HepG2 (cell line): ENCODE data around the gene FDXR. TPM values are rescaled to one million over a fixed set of nuclear protein-coding genes. Genes with fewer than 3 reads are reported as not detected.

Experiments used
- CBX5 ChIP-seq: sonication (generic); formaldehyde crosslinking; IDR thresholded peaks from 2 replicates; pipeline ENCODE4 v1.4.0; 2020; ENCODE audit warnings: missing genetic modification reagents, borderline replicate concordance
- MEIS2 ChIP-seq: sonication (generic); formaldehyde crosslinking; IDR thresholded peaks from 2 replicates; pipeline ENCODE4 v1.9.0; 2021; ENCODE audit warnings: mild to moderate bottlenecking, missing genetic modification reagents
- ZNF33B ChIP-seq: sonication (generic); formaldehyde crosslinking; IDR thresholded peaks from 2 replicates; pipeline ENCODE4 v1.5.1; 2020; ENCODE audit warnings: mild to moderate bottlenecking, missing genetic modification reagents
- ZNF746 ChIP-seq: sonication (generic); formaldehyde crosslinking; IDR thresholded peaks from 2 replicates; pipeline ENCODE4 v1.8.0; 2022; ENCODE audit warnings: mild to moderate bottlenecking, missing genetic modification reagents
- polyA plus RNA-seq, 8 experiments: library from polyadenylated mRNA; depleted of rRNA in 3 of 8; stranded (reverse) in 7 of 8; unstranded in 1 of 8; fragments of >200 nt; fragmentation: Illumina TruSeq in 4 of 8; extraction: Trizol in 4 of 8; gene quantifications; 2 replicates each; pipeline versions ENCODE4 v1.2.1 to v1.2.3, GENCODE V29; 2011 to 2016; ENCODE audit warnings: low read depth in 4 of 8, missing spikeins in 1 of 8, mixed read lengths in 1 of 8; ENCODE audit not compliant: insufficient read depth in 1 of 8
- total RNA-seq, 5 experiments: library from RNA; depleted of rRNA; stranded (reverse); fragments of >200 nt; fragmentation: Illumina TruSeq; extraction: Trizol; gene quantifications; 2 replicates each; pipeline ENCODE4 v1.2.3, GENCODE V29; 2016; ENCODE audit warnings: low read depth in 1 of 5
- TF ChIP-seq, protein P1 (sequence below): sonication (generic); formaldehyde crosslinking; IDR thresholded peaks from one replicate; pipeline ENCODE4 v1.5.1; 2020; ENCODE audit warnings: mild to moderate bottlenecking, missing genetic modification reagents; ENCODE audit errors: not compliant biosample characterization
- TF ChIP-seq, protein P2 (sequence below): sonication (generic); formaldehyde crosslinking; IDR thresholded peaks from 2 replicates; pipeline ENCODE4 v1.4.0; 2020; ENCODE audit warnings: missing genetic modification reagents, low read depth, mild to moderate bottlenecking, borderline replicate concordance
- TF ChIP-seq, protein P3 (sequence below): sonication (generic); formaldehyde crosslinking; IDR thresholded peaks from 2 replicates; pipeline ENCODE4 v1.5.1; 2020; ENCODE audit warnings: missing genetic modification reagents, mild to moderate bottlenecking, borderline replicate concordance
- TF ChIP-seq, protein P4 (sequence below): sonication (generic); formaldehyde crosslinking; IDR thresholded peaks from 2 replicates; pipeline ENCODE4 v1.5.1; 2020; ENCODE audit warnings: mild to moderate bottlenecking, missing genetic modification reagents, moderate library complexity
- TF ChIP-seq, protein P5 (sequence below): sonication (generic); formaldehyde crosslinking; IDR thresholded peaks from 2 replicates; pipeline ENCODE4 v1.5.0; 2020; ENCODE audit warnings: mild to moderate bottlenecking, missing genetic modification reagents, moderate library complexity
- TF ChIP-seq, protein P6 (sequence below): sonication (generic); formaldehyde crosslinking; IDR thresholded peaks from 2 replicates; pipeline ENCODE4 v1.8.1; 2023; ENCODE audit warnings: missing genetic modification reagents, mild to moderate bottlenecking, borderline replicate concordance

The FDXR gene
- total and polyA plus RNA-seq, 2 of the 13 experiments (the other 11 are each of a cell fraction or from before 2014, with no cell fraction given) = 23.4 to 116 TPM

DNA sequence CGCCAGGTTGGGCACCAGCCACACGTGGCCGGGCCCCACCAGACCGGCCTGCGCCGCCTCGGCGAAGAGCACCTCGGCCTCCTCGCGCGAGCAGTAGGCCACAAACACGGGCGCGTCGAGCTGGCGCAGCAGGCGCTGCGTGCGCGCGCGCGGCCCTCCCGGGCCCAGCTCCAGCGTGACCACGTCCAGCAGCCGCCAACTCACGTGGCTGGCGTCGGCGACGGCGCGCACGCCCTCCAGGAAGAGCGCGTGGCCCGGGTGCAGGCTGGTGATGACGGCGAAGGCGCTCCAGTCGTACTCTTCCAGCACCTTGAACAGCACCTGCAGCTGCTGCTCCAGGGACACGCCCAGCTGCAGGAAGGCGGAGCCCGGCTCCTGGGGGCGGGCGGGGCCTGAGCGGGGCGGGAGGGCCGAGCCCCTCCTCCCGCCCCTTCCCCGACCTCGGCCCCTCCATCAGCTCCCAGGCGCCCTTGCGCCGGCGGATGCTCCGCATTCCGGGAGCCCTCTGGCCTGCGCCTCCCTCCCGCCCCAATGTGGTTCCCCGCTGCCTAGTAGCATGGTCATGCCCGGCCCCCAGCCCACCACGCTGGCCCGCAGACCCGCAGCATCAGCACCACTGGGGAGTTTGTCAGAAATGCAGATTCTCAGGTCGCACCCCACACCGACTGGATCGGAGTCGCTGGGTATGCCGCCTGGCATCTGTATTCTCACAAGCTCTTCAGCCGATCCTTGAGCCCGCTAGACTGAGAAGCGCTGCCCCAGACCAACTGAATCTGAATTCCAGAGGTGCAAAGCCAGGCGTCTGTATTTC lies 20.4 kb downstream of the FDXR start (continued):
- TF ChIP-seq, protein P1, sequence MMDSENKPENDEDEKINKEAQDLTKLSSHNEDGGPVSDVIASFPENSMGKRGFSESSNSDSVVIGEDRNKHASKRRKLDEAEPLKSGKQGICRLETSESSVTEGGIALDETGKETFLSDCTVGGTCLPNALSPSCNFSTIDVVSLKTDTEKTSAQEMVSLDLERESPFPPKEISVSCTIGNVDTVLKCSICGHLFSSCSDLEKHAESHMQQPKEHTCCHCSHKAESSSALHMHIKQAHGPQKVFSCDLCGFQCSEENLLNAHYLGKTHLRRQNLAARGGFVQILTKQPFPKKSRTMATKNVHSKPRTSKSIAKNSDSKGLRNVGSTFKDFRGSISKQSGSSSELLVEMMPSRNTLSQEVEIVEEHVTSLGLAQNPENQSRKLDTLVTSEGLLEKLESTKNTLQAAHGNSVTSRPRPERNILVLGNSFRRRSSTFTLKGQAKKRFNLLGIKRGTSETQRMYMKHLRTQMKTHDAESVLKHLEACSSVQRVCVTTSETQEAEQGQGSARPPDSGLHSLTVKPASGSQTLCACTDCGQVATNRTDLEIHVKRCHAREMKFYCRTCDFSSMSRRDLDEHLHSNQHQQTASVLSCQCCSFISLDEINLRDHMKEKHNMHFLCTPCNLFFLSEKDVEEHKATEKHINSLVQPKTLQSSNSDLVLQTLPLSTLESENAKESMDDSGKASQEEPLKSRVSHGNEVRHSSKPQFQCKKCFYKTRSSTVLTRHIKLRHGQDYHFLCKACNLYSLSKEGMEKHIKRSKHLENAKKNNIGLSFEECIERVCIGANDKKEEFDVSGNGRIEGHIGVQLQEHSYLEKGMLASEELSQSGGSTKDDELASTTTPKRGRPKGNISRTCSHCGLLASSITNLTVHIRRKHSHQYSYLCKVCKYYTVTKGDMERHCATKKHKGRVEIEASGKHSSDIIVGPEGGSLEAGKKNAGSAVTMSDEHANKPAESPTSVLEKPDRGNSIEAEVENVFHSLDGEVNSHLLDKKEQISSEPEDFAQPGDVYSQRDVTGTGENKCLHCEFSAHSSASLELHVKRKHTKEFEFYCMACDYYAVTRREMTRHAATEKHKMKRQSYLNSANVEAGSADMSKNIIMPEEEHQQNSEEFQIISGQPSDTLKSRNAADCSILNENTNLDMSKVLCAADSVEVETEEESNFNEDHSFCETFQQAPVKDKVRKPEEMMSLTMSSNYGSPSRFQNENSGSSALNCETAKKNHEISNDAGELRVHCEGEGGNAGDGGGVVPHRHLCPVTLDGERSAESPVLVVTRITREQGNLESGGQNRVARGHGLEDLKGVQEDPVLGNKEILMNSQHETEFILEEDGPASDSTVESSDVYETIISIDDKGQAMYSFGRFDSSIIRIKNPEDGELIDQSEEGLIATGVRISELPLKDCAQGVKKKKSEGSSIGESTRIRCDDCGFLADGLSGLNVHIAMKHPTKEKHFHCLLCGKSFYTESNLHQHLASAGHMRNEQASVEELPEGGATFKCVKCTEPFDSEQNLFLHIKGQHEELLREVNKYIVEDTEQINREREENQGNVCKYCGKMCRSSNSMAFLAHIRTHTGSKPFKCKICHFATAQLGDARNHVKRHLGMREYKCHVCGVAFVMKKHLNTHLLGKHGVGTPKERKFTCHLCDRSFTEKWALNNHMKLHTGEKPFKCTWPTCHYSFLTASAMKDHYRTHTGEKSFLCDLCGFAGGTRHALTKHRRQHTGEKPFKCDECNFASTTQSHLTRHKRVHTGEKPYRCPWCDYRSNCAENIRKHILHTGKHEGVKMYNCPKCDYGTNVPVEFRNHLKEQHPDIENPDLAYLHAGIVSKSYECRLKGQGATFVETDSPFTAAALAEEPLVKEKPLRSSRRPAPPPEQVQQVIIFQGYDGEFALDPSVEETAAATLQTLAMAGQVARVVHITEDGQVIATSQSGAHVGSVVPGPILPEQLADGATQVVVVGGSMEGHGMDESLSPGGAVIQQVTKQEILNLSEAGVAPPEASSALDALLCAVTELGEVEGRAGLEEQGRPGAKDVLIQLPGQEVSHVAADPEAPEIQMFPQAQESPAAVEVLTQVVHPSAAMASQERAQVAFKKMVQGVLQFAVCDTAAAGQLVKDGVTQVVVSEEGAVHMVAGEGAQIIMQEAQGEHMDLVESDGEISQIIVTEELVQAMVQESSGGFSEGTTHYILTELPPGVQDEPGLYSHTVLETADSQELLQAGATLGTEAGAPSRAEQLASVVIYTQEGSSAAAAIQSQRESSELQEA (CRISPR knock-in tag) = peak; percentile 82
- TF ChIP-seq, protein P2, sequence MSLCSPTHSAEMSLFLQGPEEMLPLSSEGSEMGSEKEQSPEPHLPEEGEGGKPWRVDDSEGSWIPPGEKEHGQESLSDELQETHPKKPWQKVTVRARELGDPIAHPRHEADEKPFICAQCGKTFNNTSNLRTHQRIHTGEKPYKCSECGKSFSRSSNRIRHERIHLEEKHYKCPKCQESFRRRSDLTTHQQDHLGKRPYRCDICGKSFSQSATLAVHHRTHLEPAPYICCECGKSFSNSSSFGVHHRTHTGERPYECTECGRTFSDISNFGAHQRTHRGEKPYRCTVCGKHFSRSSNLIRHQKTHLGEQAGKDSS = 0 out of 2 replicates have a peak, but pooled peaks have one; percentile 14
- no peak for TF ChIP-seq MEIS2 (CRISPR knock-in tag)
- TF ChIP-seq, protein P3, sequence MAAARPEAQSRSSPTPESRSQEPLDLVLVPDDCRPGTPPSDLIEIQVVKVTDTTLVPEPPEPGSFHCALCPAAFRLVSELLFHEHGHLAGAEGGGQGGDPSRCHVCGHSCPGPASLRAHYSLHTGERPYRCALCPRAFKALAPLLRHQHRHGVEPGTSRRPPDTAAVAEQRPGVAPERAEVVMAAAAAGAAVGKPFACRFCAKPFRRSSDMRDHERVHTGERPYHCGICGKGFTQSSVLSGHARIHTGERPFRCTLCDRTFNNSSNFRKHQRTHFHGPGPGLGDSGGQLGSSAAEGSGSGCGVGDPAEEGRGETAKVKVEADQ (CRISPR knock-in tag) = peak; percentile 54; the same call in 1 of the 2 replicates
- TF ChIP-seq CBX5 (CRISPR knock-in tag) = 0 out of 2 replicates have a peak, but pooled peaks have one; percentile 9
- TF ChIP-seq ZNF33B (CRISPR knock-in tag) = 0 out of 2 replicates have a peak, but pooled peaks have one; percentile 37
- TF ChIP-seq, protein P4, sequence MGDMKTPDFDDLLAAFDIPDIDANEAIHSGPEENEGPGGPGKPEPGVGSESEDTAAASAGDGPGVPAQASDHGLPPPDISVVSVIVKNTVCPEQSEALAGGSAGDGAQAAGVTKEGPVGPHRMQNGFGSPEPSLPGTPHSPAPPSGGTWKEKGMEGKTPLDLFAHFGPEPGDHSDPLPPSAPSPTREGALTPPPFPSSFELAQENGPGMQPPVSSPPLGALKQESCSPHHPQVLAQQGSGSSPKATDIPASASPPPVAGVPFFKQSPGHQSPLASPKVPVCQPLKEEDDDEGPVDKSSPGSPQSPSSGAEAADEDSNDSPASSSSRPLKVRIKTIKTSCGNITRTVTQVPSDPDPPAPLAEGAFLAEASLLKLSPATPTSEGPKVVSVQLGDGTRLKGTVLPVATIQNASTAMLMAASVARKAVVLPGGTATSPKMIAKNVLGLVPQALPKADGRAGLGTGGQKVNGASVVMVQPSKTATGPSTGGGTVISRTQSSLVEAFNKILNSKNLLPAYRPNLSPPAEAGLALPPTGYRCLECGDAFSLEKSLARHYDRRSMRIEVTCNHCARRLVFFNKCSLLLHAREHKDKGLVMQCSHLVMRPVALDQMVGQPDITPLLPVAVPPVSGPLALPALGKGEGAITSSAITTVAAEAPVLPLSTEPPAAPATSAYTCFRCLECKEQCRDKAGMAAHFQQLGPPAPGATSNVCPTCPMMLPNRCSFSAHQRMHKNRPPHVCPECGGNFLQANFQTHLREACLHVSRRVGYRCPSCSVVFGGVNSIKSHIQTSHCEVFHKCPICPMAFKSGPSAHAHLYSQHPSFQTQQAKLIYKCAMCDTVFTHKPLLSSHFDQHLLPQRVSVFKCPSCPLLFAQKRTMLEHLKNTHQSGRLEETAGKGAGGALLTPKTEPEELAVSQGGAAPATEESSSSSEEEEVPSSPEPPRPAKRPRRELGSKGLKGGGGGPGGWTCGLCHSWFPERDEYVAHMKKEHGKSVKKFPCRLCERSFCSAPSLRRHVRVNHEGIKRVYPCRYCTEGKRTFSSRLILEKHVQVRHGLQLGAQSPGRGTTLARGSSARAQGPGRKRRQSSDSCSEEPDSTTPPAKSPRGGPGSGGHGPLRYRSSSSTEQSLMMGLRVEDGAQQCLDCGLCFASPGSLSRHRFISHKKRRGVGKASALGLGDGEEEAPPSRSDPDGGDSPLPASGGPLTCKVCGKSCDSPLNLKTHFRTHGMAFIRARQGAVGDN = peak; percentile 72
- TF ChIP-seq, protein P5, sequence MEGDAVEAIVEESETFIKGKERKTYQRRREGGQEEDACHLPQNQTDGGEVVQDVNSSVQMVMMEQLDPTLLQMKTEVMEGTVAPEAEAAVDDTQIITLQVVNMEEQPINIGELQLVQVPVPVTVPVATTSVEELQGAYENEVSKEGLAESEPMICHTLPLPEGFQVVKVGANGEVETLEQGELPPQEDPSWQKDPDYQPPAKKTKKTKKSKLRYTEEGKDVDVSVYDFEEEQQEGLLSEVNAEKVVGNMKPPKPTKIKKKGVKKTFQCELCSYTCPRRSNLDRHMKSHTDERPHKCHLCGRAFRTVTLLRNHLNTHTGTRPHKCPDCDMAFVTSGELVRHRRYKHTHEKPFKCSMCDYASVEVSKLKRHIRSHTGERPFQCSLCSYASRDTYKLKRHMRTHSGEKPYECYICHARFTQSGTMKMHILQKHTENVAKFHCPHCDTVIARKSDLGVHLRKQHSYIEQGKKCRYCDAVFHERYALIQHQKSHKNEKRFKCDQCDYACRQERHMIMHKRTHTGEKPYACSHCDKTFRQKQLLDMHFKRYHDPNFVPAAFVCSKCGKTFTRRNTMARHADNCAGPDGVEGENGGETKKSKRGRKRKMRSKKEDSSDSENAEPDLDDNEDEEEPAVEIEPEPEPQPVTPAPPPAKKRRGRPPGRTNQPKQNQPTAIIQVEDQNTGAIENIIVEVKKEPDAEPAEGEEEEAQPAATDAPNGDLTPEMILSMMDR (CRISPR knock-in tag) = peak; percentile 2; the same call in 1 of the 2 replicates
- TF ChIP-seq, protein P6, sequence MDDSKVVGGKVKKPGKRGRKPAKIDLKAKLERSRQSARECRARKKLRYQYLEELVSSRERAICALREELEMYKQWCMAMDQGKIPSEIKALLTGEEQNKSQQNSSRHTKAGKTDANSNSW (CRISPR knock-in tag) = peak; percentile 65; the same call in 1 of the 2 replicates
- TF ChIP-seq ZNF746 (CRISPR knock-in tag) = peak; percentile 37; the same call in 1 of the 2 replicates
